Naive thymus-derived CD8-positive, alpha-beta T cell (primary cell): ENCODE data around the gene NGF. TPM values are rescaled to one million over a fixed set of nuclear protein-coding genes. Genes with fewer than 3 reads are reported as not detected.
"Not testable (repeated sequence)": the region's sequence is repeated elsewhere in the genome, so short reads cannot be mapped to it uniquely, and the experiment has no call there.

ENCODE experiments used
- ATAC-seq, 2 donors: fragments of 150-1000 bp; cut with Tn5 transposase in 1 of 2; sonication (Bioruptor Pico), chemical (Tn5 transposase) in 1 of 2; 1 replicate in 1 of 2; 2 replicates in 1 of 2; pipeline ENCODE4 v1.10.0; 2021; ENCODE audit warnings: mild to moderate bottlenecking in 2 of 2, moderate library complexity in 2 of 2
- POLR2A ChIA-PET: fragments of 350-600 bp; sonication (Branson Sonifier 250); formaldehyde crosslinking; loops from one replicate; lab custom pipeline; 2021; ENCODE audit warnings: antibody characterized with exemption; lab: Charles Lee
- DNase-seq, 10 donors: peaks; one replicate each; pipeline versions ENCODE4 v3.0.0 to v3.0.0-alpha.2; 2020 to 2022
- H3K27ac Mint-ChIP-seq, 10 donors: one replicate each; pipeline ENCODE4 v1.8.0; 2020 to 2022; ENCODE audit warnings: mild to moderate bottlenecking in 10 of 10, mixed read lengths in 10 of 10, moderate library complexity in 4 of 10, inconsistent platforms in 1 of 10
- H3K27me3 Mint-ChIP-seq, 5 donors: one replicate each; pipeline ENCODE4 v1.8.0; 2021 to 2022; ENCODE audit warnings: mixed read lengths in 5 of 5
- H3K36me3 Mint-ChIP-seq, 3 donors: one replicate each; pipeline ENCODE4 v1.8.0; 2020 to 2022; ENCODE audit warnings: mixed read lengths in 3 of 3, mild to moderate bottlenecking in 2 of 3, inconsistent platforms in 1 of 3
- H3K4me1 Mint-ChIP-seq, 4 donors: one replicate each; pipeline ENCODE4 v1.8.0; 2021 to 2022; ENCODE audit warnings: mixed read lengths in 4 of 4
- H3K4me3 Mint-ChIP-seq, 10 donors: one replicate each; pipeline ENCODE4 v1.8.0; 2020 to 2022; ENCODE audit warnings: mild to moderate bottlenecking in 10 of 10, mixed read lengths in 10 of 10, moderate library complexity in 6 of 10, inconsistent platforms in 1 of 10
- H3K9me3 Mint-ChIP-seq, 9 donors: one replicate each; pipeline ENCODE4 v1.8.0; 2020 to 2022; ENCODE audit warnings: mixed read lengths in 9 of 9, mild to moderate bottlenecking in 3 of 9, inconsistent platforms in 1 of 9, moderate library complexity in 1 of 9
- polyA plus RNA-seq, 3 donors: library from polyadenylated mRNA; unstranded; fragments of 300-500 nt; fragmentation: Illumina TruSeq; gene quantifications; one replicate each; pipeline ENCODE4 v1.2.3, GENCODE V29; 2021
- total RNA-seq, 8 experiments: library from RNA in 2 of 8; stranded (reverse) in 2 of 8; gene quantifications; one replicate each; pipeline ENCODE4 v1.2.3 and lab custom pipeline; 2021 to 2026

NGF gene
- total and polyA plus RNA-seq, 5 experiments from 2014 or later = not detected

DNA sequence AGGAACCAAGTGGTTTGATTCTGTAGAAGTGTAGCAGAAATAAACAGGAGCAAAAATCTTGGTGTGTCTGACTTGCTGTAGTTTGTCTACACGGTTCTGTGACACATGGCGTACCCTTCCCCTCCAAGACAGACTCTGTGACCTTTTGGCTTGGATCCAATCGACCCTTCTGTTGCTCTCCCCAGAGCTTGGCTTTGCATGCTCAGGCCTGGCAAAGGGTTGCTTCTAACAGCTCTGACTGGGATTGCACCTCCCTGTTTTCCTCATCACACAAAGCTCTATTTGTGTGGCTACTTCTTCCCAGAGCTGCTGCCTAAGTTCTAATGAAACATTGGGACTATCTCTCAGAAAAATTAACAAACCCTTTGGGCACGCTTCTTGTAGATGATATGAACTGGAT is 24.0 kb downstream of the NGF start:
- Mint-ChIP-seq H3K4me3 (no peak overlapping the region), H3K27ac (no peak overlapping the region), H3K36me3 (no peaks in the 10 kb centered on the region), H3K9me3 (peaks cover 0 to 2% (median 0%) of the 10 kb centered on the region in 9 donors), H3K4me1 (no peaks in the 10 kb centered on the region), H3K27me3 (peaks cover 2 to 23% (median 8%) of the 10 kb centered on the region in 5 donors)
- ATAC-seq (no peak), DNase-seq (no peak)
- POLR2A ChIA-PET = no interaction called here

DNA sequence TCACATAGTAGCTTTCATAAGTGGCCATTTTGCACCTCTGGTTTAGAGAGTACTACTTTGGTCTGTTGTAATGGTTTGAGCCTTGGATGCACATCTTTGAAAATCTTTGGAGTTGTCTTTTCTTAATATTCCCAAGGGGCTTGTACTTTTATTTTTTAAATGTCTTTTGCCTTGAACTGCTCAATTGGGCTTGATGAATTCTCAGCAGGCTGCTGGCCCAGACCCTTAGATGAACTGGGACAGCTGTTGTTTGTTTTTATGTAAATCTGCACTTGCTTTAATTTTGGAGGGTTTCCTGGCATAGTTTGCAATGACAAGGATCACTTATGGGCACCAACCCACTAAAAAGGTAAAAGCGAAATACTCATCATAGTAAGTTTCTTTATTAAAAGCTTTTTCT is 24.9 kb downstream of the NGF start:
- peaks cover 0 to 5% (median 0%) of the 10 kb centered on the region in 9 donors for H3K9me3 Mint-ChIP-seq
- peaks cover 1 to 15% (median 5%) of the 10 kb centered on the region in 5 donors for H3K27me3 Mint-ChIP-seq
- ATAC-seq (no peak), DNase-seq (no peak)
- H3K4me3 Mint-ChIP-seq = no peak overlapping the region
- POLR2A ChIA-PET = no interaction called here
- no peaks in the 10 kb centered on the region for H3K4me1 Mint-ChIP-seq
- H3K27ac Mint-ChIP-seq = no peak overlapping the region
- H3K36me3 Mint-ChIP-seq = no peaks in the 10 kb centered on the region

DNA sequence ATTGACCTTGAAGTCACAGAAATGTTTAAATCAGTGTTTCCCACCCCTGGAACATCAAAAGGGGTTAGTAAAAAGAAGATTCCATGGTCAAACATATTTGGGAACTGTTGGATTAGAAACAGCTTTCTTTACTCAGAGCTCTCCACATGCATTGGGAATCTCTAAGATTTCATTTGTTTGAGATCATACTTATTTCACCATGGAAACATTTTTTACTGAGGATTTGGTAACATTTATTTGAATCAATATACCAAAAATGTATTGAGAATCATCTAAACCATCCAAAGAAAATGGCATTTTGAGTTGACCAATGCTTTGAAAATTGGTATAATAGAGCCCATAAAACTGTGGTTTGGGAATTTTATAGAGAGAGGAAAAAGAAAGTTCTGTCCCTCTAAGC is 25.3 kb downstream of the NGF start:
- Mint-ChIP-seq H3K27ac (no peak overlapping the region), H3K36me3 (no peaks in the 10 kb centered on the region), H3K27me3 (peaks cover 1 to 13% (median 4%) of the 10 kb centered on the region in 5 donors), H3K4me1 (no peaks in the 10 kb centered on the region), H3K9me3 (peaks cover 0 to 5% (median 0%) of the 10 kb centered on the region in 9 donors), H3K4me3 (no peak overlapping the region)
- ATAC-seq (no peak), DNase-seq (no peak)
- POLR2A ChIA-PET = no interaction called here

DNA sequence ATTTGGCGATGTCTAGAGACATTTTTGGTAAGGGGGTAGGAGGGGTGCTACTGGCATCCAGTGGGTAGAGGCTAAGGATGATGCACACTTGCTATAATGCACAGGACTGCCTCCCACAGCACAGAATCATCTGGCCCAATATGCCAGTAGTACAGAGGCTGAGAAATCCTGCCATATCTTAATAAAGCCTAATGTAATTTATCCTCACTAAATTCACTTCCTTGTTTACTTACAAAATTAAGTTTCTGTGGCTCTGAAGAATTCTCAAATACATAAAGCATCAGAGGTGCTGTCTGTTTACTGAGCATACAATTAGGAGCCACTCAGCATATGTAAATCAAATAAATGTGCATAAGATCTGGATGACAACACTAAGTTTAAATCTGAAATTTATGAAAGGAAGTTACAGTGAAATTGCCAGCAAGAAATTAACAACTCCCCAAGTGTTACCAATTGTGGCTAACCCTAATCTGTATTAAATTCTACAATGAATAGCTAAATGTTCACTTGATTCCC is 26.5 kb downstream of the NGF start:
- H3K4me1 Mint-ChIP-seq = no peaks in the 10 kb centered on the region
- H3K36me3 Mint-ChIP-seq = no peaks in the 10 kb centered on the region
- H3K27me3 Mint-ChIP-seq = peaks cover 3 to 17% (median 6%) of the 10 kb centered on the region in 5 donors
- peaks cover 0 to 5% (median 0%) of the 10 kb centered on the region in 9 donors for H3K9me3 Mint-ChIP-seq
- H3K27ac Mint-ChIP-seq = no peak overlapping the region
- no peak for DNase-seq
- no peak for ATAC-seq
- POLR2A ChIA-PET = no interaction called here
- no peak overlapping the region for H3K4me3 Mint-ChIP-seq

DNA sequence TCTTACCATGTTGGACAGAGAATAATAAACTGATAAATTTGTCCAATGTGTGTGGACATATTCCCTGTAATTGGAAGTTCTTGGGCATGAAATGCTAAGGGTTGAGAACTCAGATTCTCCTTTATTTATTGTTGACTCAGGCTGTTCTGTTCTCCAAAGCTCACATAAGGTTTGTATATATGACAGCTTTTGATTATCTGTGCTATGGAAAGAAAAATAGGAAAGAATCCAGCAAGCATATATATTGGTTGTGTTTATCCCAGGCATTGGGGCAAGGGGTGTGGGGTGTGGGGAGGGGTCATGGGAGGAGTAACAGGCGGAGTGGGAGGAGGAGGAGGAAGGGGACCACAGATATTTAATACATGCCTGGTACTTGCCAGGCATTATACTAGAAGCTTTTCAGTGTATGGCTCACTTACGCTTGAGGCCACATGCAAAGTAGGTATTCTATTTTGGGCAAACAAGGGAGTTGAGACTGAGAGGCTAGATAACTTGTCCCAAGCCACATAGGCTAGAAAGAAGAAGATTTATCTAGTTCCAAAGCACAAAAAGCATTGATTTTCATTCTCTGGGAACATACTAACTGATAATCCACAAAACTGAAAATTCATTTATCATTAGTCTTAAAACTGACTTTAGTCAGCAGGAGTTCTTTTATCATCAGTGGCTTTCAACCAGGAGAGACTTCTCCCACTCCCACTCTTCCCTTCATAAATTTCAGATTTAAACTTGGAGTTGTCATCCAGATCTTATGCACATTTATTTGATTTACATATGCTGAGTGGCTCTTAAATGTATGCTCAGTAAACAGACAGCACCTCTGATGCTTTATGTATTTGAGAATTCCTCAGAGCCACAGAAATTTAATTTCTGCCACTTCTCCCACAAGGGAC is 27.2 kb downstream of the NGF start:
- DNase-seq (no peak), ATAC-seq (no peak)
- POLR2A ChIA-PET = no interaction called here
- Mint-ChIP-seq H3K4me3 (no peak overlapping the region), H3K4me1 (no peaks in the 10 kb centered on the region), H3K27me3 (peaks cover 3 to 17% (median 6%) of the 10 kb centered on the region in 5 donors), H3K27ac (no peak overlapping the region), H3K9me3 (peaks cover 0 to 5% (median 0%) of the 10 kb centered on the region in 9 donors), H3K36me3 (no peaks in the 10 kb centered on the region)

DNA sequence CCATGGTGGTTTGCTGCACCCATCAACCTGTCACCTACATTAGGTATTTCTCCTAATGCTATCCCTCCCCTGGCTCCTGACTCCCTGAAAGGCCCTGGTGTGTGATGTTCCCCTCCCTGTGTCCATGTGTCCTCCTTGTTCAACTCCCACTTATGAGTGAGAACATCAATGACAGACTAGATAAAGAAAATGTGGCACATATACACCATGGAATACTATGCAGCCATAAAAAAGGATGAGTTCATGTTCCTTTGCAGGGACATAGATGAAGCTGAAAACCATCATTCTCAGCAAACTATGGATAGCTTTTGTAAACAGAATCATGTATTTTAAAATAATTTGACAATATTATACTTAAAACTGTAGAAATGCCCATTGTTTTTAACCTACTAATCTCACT is 28.5 kb downstream of the NGF start:
- H3K9me3 Mint-ChIP-seq, POLR2A ChIA-PET, H3K36me3 Mint-ChIP-seq, H3K27me3 Mint-ChIP-seq, ATAC-seq, H3K4me3 Mint-ChIP-seq, DNase-seq, H3K4me1 Mint-ChIP-seq: not testable (repeated sequence)
- peak overlapping the region in 1 of 10 donors; percentile 50 for H3K27ac Mint-ChIP-seq

DNA sequence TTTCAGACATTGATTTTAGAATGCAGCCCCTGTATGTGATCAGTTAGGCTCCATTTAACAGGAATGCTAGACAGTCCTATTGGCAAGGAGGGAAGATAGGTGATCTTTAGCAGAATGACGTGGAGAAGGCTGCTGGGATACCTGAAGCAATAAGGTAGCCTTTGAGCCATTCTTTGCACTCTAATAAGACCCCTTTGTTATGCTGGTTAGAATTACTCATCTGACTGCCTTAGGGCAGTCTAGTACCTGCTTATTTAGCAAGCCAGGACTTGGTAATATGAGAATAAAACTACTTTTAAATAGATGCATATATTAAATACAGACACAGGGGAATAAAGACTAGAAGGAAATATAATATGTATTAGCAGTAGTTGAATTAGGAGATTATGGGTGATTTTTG is 29.1 kb downstream of the NGF start:
- Mint-ChIP-seq H3K36me3 (no peaks in the 10 kb centered on the region), H3K4me1 (no peaks in the 10 kb centered on the region), H3K27me3 (peaks cover under 1 to 5% (median 3%) of the 10 kb centered on the region in 5 donors), H3K27ac (no peak overlapping the region), H3K4me3 (no peak overlapping the region), H3K9me3 (peaks cover 0 to 5% (median 0%) of the 10 kb centered on the region in 9 donors)
- no peak for ATAC-seq
- no peak for DNase-seq
- POLR2A ChIA-PET = no interaction called here

DNA sequence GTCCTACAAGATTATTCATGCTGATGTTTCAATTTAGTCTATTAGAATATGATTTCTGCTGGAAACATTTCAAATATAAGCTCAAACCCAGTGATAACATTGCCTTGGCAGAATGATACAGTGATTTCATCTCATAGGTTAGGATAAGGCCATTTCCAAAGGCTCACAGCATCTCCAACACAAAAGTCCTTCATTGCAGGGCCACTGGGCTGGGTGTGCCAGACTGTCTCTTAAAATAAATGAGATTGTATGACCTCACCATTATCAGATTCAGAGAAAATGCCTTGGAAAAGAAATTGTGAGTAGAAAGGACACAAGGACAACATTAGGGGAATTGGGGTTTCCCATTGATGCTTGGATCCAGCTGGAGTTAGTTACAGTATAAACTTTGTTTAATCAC is 30.4 kb downstream of the NGF start:
- ATAC-seq (no peak), DNase-seq (no peak)
- H3K27ac Mint-ChIP-seq = no peak overlapping the region
- POLR2A ChIA-PET = no interaction called here
- H3K27me3 Mint-ChIP-seq = peaks cover 2 to 11% (median 8%) of the 10 kb centered on the region in 5 donors
- H3K4me1 Mint-ChIP-seq = no peaks in the 10 kb centered on the region
- H3K4me3 Mint-ChIP-seq = no peak overlapping the region
- H3K36me3 Mint-ChIP-seq = no peaks in the 10 kb centered on the region
- H3K9me3 Mint-ChIP-seq = peaks cover 0 to 10% (median 0%) of the 10 kb centered on the region in 9 donors

DNA sequence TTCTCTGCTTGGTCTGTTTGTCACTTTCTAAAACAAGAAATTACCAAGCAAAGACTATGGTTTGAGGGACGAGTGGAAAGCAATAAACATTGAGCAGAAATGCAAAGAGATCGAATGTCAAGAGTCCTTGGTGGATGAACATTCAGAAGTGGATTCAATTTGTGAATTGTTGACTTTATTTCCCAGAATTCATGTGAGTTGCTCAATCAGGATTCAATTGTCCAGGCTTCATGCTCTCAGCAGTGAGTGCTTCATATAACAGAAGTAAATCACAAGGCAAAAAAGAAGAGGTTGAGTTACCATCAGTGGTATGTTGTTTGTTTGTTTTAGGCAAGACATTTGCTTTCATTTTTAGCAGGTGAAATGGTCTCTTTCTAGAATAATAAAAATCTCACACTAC is 31.9 kb downstream of the NGF start:
- H3K4me1 Mint-ChIP-seq = no peaks in the 10 kb centered on the region
- POLR2A ChIA-PET = no interaction called here

DNA sequence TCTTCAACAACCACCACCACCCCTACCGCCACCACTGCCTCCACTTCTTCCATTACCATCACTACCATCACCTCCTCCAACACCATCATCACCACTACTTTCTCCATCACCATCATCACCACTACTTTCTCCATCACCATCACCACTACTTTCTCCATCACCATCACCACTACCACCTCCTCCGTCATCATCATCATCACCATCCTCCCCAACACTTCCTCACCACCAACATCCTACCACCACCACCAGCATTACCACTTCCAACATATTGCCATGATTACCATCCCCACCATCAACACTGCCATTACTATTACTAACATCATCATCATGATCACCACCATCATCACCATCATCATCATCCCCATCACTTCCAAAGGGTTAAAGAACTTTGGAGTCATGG is 34.7 kb downstream of the NGF start:
- Mint-ChIP-seq H3K27me3 (peaks cover 7 to 11% (median 10%) of the 10 kb centered on the region in 5 donors), H3K4me3 (no peak overlapping the region), H3K27ac (no peak overlapping the region), H3K36me3 (no peaks in the 10 kb centered on the region), H3K4me1 (no peaks in the 10 kb centered on the region), H3K9me3 (peaks cover 0 to 10% (median 0%) of the 10 kb centered on the region in 9 donors)
- POLR2A ChIA-PET = no interaction called here
- no peak for ATAC-seq
- no peak for DNase-seq

More for the DNA sequence above, 31.9 kb downstream of the NGF start:
- Mint-ChIP-seq H3K27ac (no peak overlapping the region), H3K9me3 (peaks cover 0 to 10% (median 0%) of the 10 kb centered on the region in 9 donors), H3K27me3 (peaks cover 2 to 11% (median 10%) of the 10 kb centered on the region in 5 donors), H3K4me3 (no peak overlapping the region), H3K36me3 (no peaks in the 10 kb centered on the region)
- no peak for DNase-seq
- no peak for ATAC-seq

DNA sequence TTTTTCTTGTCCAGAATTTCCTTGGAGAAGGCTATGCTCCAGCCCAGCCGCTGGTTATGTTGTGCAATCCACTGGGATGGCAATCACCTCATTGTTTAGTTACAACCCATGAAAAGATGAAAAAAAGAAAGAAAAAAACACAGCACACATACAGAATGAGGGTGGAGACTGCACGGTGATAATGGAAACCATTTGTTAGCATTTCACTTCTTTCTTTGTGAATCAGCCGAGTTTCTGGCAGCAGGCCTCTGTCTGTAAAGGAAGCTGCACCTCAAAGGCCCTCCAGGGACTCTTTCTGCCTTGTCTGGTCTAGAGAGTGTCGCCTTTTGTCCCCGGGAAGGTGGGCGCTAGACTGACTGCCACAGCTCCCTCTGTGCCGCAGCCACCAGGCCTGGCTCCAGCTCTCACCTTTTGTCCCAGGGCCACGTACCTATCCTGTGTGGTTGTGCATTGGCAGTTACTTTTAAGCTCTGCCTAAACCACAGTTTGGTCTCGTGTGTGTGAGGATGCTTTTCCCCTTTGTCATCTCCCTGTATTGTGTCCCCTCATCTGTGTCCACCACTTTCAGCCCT is 35.6 kb downstream of the NGF start:
- no peak for ATAC-seq
- H3K27me3 Mint-ChIP-seq = peaks cover 10 to 20% (median 12%) of the 10 kb centered on the region in 5 donors
- peaks cover 0 to 10% (median 0%) of the 10 kb centered on the region in 9 donors for H3K9me3 Mint-ChIP-seq
- no peaks in the 10 kb centered on the region for H3K36me3 Mint-ChIP-seq
- no peak overlapping the region for H3K4me3 Mint-ChIP-seq
- no peak for DNase-seq
- POLR2A ChIA-PET = no interaction called here
- no peak overlapping the region for H3K27ac Mint-ChIP-seq
- H3K4me1 Mint-ChIP-seq = no peaks in the 10 kb centered on the region

DNA sequence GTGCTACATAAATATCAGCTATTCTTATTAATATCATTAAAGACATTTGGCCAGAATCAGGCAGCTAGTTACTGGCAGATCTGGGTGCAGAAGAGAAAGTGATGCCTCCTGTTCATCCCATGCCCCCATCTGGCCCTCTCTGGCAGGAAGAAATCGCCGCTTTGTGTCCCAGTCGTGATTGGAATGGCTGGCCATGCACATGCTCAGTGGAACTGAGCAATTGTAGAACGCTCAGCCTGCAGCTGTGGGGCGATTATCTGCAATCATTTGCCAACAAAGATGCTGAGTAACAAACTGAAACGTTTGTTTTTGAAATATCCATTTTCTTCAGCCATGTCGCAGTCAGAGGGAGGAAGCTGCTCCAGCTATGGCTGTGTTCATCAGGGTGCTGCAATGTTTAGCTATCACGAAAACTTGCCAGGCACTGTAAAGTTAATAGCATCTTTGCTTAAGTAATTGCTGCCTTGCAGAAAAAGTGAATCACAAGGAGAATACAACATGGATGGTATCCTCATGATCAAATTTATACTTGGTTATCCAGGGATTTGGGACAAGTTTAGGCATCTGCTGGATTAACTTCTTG is 36.5 kb downstream of the NGF start:
- peaks cover 0 to 10% (median 0%) of the 10 kb centered on the region in 9 donors for H3K9me3 Mint-ChIP-seq
- POLR2A ChIA-PET = no interaction called here
- H3K27ac Mint-ChIP-seq = no peak overlapping the region
- ATAC-seq = no peak
- H3K27me3 Mint-ChIP-seq = peaks cover 8 to 28% (median 10%) of the 10 kb centered on the region in 5 donors
- DNase-seq = no peak
- H3K4me3 Mint-ChIP-seq = no peak overlapping the region
- no peaks in the 10 kb centered on the region for H3K4me1 Mint-ChIP-seq
- no peaks in the 10 kb centered on the region for H3K36me3 Mint-ChIP-seq
